ENCODE results near the gene GFPT1. TPM values are rescaled to one million over a fixed set of nuclear protein-coding genes. Genes with fewer than 3 reads are reported as not detected.
"Not testable (repeated sequence)": the region's sequence is repeated elsewhere in the genome, so short reads cannot be mapped to it uniquely, and the experiment has no call there.

The GFPT1 gene
- total RNA-seq, result 55.7 and 56.6 TPM in 2 replicates

DNA sequence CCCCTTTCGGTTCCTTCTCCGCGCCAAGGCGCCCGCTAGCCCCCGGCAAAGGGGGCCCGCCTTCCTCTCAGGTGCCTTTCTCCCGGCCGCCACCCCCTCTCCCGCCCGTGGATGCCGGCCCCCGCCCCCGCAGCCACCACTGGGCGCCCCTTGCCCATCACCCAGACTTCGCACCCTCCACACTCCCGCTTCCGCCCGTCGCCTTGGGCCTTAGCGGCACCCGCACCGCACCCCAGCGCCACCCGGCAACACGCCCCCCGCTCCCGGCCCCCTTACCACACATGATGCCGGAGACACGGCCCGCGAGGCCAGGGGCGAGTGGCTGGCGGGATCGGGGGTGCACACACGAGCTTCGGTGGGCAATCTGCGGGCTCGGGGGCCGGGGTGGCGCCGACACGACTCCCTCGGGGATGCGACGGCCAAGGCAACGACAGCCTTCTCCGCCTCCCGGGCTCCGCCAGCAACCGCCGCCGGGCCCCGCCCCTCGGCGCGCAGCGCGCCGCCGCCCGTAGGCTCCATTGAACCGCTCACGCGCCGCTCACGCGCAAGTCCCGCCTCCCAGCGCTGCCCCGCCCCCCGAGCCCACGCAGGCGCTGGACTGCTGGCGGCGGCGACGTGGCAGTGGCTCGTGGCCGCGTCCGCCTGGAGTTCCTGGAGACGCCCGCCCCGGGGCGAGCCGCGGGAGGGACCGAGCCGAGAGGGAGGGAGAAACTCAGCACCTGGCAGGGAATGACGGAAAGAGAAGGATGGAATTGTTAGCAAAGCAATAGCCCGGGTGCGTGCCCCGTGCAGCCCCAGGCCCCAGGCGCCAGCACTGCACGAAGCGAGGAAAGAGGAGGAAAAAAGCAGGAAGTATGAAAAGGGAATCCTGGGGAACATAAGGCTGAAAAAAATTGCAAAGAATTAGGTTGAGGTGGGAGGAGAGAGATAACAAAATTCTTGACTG, at the start of gene GFPT1:
Gene GFPT1 (minus strand): TSS at position 439 of the 946 bp plus-strand sequence. CDS start 156 bp downstream, at position 283.
- peaks cover 26% of the 10 kb centered on the region for H3K36me3 Mint-ChIP-seq (ENCODE audit: low read depth)
- peak within 1 kb of the TSS; percentile 92 for H3K27ac Mint-ChIP-seq

DNA sequence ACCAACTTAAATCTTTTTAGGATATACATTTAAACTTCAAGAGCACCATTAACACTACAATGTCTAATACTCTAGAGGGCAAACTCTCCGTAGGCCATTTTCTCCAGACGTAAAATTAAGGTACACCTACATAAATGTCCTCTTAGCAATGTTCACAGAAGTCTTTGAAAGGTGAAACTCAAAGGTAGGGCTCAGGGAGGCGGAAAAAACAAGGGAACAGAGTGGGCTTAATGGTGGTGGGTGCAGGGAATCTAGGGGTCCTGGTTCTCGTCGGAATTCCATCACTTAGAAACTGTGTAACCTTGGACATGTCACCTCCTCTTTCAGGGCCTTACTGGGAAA, 49.5 kb upstream of the GFPT1 start:
- Mint-ChIP-seq H3K4me1 (ENCODE audit: low read depth) (peaks cover 24% of the 10 kb centered on the region), H3K27me3 (ENCODE audit: low read depth) (no peaks in the 10 kb centered on the region), H3K27ac (peak overlapping the region; percentile 96), H3K9me3 (peaks cover 5% of the 10 kb centered on the region), H3K36me3 (ENCODE audit: low read depth) (peaks cover 11% of the 10 kb centered on the region), H3K4me3 (ENCODE audit: low read depth) (peak overlapping the region; percentile 86)
- DNase-seq (ENCODE audit: low spot score), result no peak
- intact Hi-C loops (cut with micrococcal nuclease), result loop anchor here (2.0 to 5.0 kb wide), 6 partner anchors 41 to 391 kb away; partner anchors contain the start of genes GFPT1 and GMCL1

More for the DNA sequence above, at the start of gene GFPT1:
- Mint-ChIP-seq H3K9me3 (no peaks in the 10 kb centered on the region), H3K4me1 (ENCODE audit: low read depth) (peaks cover 41% of the 10 kb centered on the region), H3K27me3 (ENCODE audit: low read depth) (no peaks in the 10 kb centered on the region), H3K4me3 (ENCODE audit: low read depth) (peak within 1 kb of the TSS; percentile 88)
- DNase-seq (ENCODE audit: low spot score), result peak; percentile 92
- intact Hi-C loops (cut with micrococcal nuclease), result loop anchor here (2.0 to 5.0 kb wide), 5 partner anchors 50 to 920 kb away; partner anchors contain the start of genes AAK1, APLF, FBXO48 and NFU1

DNA sequence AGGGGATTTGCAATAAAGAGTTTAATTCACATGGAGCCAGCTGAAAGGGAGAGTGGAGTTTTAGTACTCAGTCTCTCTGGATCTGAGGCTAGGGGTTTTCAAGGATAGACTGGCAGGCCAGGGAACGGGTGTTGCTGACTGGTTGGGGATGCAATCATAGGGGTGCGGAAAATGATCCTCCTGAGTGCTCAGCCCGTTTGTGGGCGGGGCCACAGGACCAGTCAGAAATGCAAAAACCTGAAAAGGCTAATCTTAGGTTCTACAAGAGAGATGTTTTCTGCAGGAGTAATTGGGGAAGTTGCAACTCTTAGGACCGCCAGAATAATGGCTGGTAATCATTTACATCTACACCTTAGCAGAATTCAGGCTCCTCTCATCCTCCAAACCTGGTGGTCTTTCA, 47.7 kb upstream of the GFPT1 start:
- no peaks in the 10 kb centered on the region for H3K27me3 Mint-ChIP-seq (ENCODE audit: low read depth)
- peaks cover 12% of the 10 kb centered on the region for H3K36me3 Mint-ChIP-seq (ENCODE audit: low read depth)
- H3K4me1 Mint-ChIP-seq (ENCODE audit: low read depth), result peaks cover 24% of the 10 kb centered on the region
- peak overlapping the region; percentile 54 for H3K27ac Mint-ChIP-seq
- H3K9me3 Mint-ChIP-seq, result peaks cover 5% of the 10 kb centered on the region
- no peak for DNase-seq (ENCODE audit: low spot score)
- H3K4me3 Mint-ChIP-seq (ENCODE audit: low read depth), result peak overlapping the region; percentile 60
- intact Hi-C loops (cut with micrococcal nuclease), result loop anchor here (5.0 kb wide), 4 partner anchors 43 to 393 kb away; partner anchors contain the start of gene GMCL1

DNA sequence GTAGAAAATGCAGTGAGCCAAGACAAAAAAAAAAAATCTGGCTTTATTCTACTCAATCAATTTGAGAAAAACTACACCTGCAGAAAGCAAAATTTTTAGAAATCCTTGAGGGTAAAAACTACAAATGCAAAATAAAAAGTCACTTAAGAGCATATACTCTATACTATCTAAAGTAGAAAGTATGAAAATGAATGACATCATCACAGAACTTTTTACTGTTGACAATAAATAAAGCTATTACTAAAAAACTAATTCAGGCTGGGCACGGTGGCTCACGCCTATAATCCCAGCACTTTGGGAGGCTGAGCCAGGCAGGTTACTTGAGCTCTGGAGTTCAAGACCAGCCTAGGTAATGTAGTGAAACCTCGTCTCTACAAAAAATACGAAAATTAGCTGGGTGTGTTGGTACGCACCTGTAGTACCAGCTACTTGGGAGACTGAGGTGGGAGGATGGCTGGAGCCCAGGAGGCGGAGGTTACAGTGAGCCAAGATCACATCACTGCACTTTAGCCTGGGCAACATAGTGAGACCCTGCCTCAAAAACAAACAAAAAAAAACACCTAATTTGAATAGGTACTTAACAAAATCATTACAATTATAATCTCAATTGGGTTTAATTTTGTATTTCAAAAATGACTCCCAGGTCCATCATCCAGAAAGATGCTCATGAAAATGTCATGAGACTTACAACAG, 42.6 kb upstream of the GFPT1 start:
- no peak overlapping the region for H3K27ac Mint-ChIP-seq
- DNase-seq (ENCODE audit: low spot score), result no peak
- H3K4me3 Mint-ChIP-seq (ENCODE audit: low read depth), result no peak overlapping the region
- peaks cover 17% of the 10 kb centered on the region for H3K36me3 Mint-ChIP-seq (ENCODE audit: low read depth)
- peaks cover 2% of the 10 kb centered on the region for H3K4me1 Mint-ChIP-seq (ENCODE audit: low read depth)
- H3K9me3 Mint-ChIP-seq, result no peaks in the 10 kb centered on the region
- intact Hi-C loops (cut with micrococcal nuclease), result no loop called here
- H3K27me3 Mint-ChIP-seq (ENCODE audit: low read depth), result no peaks in the 10 kb centered on the region

DNA sequence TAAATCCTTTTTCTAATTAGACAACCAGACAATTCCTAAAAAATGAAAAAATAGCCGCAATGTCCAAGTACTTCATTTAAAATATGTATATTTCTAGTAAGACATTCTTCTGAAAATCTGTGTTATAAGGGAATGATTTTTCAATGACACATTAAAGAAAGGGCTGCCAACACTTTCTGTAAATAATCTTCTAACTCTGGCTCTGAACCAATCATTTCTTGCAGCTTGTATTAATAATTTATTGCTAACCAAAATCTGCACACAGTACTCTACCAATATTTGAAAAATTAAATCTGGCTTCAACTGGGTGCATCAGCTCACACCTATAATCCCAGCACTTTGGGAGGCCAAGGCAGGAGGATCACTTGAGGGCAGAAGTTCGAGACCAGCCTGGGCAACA, 42.0 kb upstream of the GFPT1 start:
- intact Hi-C loops (cut with micrococcal nuclease), result no loop called here
- Mint-ChIP-seq H3K27ac (no peak overlapping the region), H3K36me3 (ENCODE audit: low read depth) (peaks cover 11% of the 10 kb centered on the region), H3K4me3 (ENCODE audit: low read depth) (no peak overlapping the region), H3K9me3 (no peaks in the 10 kb centered on the region), H3K27me3 (ENCODE audit: low read depth) (no peaks in the 10 kb centered on the region), H3K4me1 (ENCODE audit: low read depth) (no peaks in the 10 kb centered on the region)
- no peak for DNase-seq (ENCODE audit: low spot score)

DNA sequence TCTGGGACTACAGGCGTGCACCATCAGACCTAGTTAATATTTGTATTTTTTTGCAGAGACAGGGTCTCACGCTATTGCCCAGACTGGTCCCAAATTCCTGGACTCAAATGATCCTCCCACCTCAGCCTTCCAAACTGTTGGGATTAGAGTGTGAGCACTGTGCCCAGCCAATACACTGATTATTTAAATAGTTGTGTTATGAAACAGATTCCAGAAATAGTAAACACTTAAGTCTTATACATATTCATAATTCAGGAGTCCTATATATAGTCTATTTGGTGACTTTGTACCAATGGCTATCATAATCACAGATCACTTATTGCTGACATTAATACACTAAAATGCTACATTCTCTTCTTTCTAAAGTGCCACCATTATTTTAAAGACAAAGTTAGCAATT, 37.4 kb upstream of the GFPT1 start:
- Mint-ChIP-seq H3K4me1 (ENCODE audit: low read depth) (peaks cover 5% of the 10 kb centered on the region), H3K27me3 (ENCODE audit: low read depth) (no peaks in the 10 kb centered on the region), H3K4me3 (ENCODE audit: low read depth) (no peak overlapping the region), H3K27ac (no peak overlapping the region), H3K36me3 (ENCODE audit: low read depth) (peaks cover 25% of the 10 kb centered on the region), H3K9me3 (no peaks in the 10 kb centered on the region)
- no peak for DNase-seq (ENCODE audit: low spot score)
- intact Hi-C loops (cut with micrococcal nuclease), result no loop called here

DNA sequence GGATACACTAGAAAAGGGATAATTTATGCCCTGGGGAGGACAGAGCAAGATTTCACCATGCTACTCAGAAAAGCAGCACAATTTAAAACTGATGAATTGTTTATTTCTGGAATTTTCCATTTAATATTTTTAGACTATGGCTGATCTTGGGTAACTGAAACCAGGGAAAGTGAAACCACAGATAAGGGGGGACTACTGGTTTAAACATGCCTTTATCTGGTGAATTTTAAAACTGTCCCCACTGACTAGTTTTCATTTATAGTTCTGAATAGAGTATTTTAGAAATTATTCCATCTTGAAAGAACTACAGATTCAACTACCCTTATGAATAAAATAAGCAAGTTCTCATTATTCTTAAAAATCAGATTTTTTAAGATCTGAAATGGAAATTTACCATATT, 35.2 kb upstream of the GFPT1 start:
- no peak for DNase-seq (ENCODE audit: low spot score)
- H3K27me3 Mint-ChIP-seq (ENCODE audit: low read depth), result no peaks in the 10 kb centered on the region
- no peaks in the 10 kb centered on the region for H3K9me3 Mint-ChIP-seq
- peaks cover 5% of the 10 kb centered on the region for H3K4me1 Mint-ChIP-seq (ENCODE audit: low read depth)
- no peak overlapping the region for H3K27ac Mint-ChIP-seq
- intact Hi-C loops (cut with micrococcal nuclease), result no loop called here
- peaks cover 24% of the 10 kb centered on the region for H3K36me3 Mint-ChIP-seq (ENCODE audit: low read depth)
- H3K4me3 Mint-ChIP-seq (ENCODE audit: low read depth), result no peak overlapping the region

DNA sequence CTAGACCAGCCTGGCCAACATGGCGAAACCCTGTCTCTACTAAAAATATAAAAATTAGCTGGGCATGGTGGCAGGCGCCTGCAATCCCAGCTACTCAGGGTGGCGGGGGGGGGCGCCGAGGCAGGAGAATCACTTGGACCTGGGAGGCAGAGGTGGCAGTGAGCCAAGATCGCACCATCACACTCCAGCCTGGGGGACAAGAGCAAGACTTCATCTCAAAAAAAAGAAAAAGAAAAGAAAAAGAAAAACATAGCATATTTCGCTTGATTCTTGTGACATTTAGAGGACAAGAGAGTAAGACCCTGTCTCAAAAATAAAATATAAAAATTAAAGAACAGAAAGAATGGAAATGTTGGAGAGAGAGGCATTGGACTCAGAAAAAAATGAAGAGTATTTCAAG, 32.1 kb upstream of the GFPT1 start:
- DNase-seq (ENCODE audit: low spot score); H3K4me3 Mint-ChIP-seq (ENCODE audit: low read depth); H3K27ac Mint-ChIP-seq; H3K9me3 Mint-ChIP-seq; H3K4me1 Mint-ChIP-seq (ENCODE audit: low read depth); H3K27me3 Mint-ChIP-seq (ENCODE audit: low read depth); intact Hi-C loops (cut with micrococcal nuclease): not testable (repeated sequence)
- peaks cover 30% of the 10 kb centered on the region for H3K36me3 Mint-ChIP-seq (ENCODE audit: low read depth)

DNA sequence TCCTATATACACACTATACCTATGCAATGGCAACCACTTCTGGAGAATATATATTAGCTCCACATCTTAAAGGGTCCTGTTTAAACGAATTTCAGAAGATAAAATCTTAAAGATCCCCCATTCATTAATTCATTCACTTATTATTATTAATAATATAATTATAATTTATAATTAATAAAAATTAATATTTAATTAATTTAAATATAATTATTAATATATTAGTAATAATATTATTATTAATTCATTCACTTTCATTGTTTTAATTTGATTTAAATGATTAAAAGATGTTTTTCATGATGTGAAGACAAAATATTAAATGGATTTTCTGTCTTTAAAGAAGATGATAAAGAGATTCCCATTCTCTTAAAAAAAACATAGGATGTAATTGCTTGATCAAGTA, 29.1 kb upstream of the GFPT1 start:
- Mint-ChIP-seq H3K4me3 (ENCODE audit: low read depth) (no peak overlapping the region), H3K27ac (no peak overlapping the region), H3K36me3 (ENCODE audit: low read depth) (peaks cover 30% of the 10 kb centered on the region), H3K9me3 (no peaks in the 10 kb centered on the region), H3K27me3 (ENCODE audit: low read depth) (no peaks in the 10 kb centered on the region), H3K4me1 (ENCODE audit: low read depth) (peaks cover 1% of the 10 kb centered on the region)
- intact Hi-C loops (cut with micrococcal nuclease), result no loop called here
- DNase-seq (ENCODE audit: low spot score), result no peak

DNA sequence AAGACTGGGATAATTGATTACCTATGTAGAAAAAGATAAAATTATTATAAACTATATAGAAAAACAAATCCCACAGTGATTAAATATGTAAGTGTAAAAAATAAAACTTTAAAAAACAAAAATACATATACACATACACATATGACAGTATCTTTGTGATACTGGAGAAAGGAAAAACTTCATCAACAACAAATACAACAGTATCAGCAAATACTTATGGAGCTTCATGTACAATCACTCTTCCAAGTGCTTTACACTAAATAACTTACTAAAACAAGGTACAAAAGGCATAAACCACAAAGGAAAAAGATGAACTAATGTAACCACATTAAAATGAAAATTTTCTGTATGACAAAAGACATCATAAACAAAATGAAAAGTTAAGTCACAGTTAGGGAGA, 24.1 kb upstream of the GFPT1 start:
- intact Hi-C loops (cut with micrococcal nuclease), result no loop called here
- Mint-ChIP-seq H3K9me3 (no peaks in the 10 kb centered on the region), H3K27me3 (ENCODE audit: low read depth) (no peaks in the 10 kb centered on the region), H3K4me1 (ENCODE audit: low read depth) (peaks cover 7% of the 10 kb centered on the region), H3K4me3 (ENCODE audit: low read depth) (no peak overlapping the region), H3K36me3 (ENCODE audit: low read depth) (peaks cover 40% of the 10 kb centered on the region), H3K27ac (no peak overlapping the region)
- no peak for DNase-seq (ENCODE audit: low spot score)

DNA sequence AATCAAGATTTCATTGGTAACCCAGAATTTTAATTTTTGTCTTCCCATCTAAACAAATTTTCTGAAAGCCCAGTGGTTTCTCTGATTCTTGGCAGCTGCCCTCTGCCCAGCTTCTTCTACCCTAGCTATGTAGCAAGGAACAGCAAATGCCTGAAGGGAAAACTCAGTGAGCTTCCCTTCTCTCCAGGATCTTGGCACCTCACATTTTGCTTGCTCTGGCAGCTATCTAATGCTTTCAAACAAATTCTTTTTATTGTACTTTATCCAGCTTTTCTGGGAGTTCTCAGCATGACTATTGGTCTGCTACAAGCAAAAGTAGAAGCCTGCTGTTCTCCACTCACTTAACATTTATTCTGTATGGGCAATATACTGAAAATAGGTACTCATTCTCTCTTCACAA, 18.3 kb upstream of the GFPT1 start:
- intact Hi-C loops (cut with micrococcal nuclease), result no loop called here
- Mint-ChIP-seq H3K27me3 (ENCODE audit: low read depth) (no peaks in the 10 kb centered on the region), H3K4me1 (ENCODE audit: low read depth) (peaks cover under 1% of the 10 kb centered on the region), H3K36me3 (ENCODE audit: low read depth) (peaks cover 58% of the 10 kb centered on the region), H3K9me3 (peaks cover 8% of the 10 kb centered on the region), H3K27ac (no peak overlapping the region), H3K4me3 (ENCODE audit: low read depth) (no peak overlapping the region)
- no peak for DNase-seq (ENCODE audit: low spot score)

DNA sequence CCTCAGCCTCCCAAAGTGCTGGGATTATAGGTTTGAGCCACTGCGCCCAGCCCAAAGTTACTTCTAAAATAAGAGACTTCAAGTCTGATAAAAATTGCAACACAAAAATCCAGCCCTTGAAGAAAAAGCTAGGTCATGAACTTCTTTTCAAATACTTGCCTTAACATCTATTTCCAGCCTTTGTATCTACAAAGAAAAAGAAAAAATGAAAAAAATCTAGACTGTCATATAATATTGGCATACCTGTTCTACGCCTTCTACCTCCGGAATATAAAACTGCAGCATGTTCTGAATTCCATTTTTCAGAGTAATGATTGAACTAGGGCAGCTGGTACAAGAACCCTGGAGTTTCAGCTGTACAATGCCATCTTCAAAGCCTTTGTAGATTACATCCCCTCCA, 13.1 kb upstream of the GFPT1 start:
- intact Hi-C loops (cut with micrococcal nuclease), result no loop called here
- peaks cover 49% of the 10 kb centered on the region for H3K36me3 Mint-ChIP-seq (ENCODE audit: low read depth)
- H3K27ac Mint-ChIP-seq, result no peak overlapping the region
- no peak for DNase-seq (ENCODE audit: low spot score)
- H3K4me1 Mint-ChIP-seq (ENCODE audit: low read depth), result no peaks in the 10 kb centered on the region
- H3K4me3 Mint-ChIP-seq (ENCODE audit: low read depth), result no peak overlapping the region
- H3K9me3 Mint-ChIP-seq, result peaks cover 5% of the 10 kb centered on the region
- no peaks in the 10 kb centered on the region for H3K27me3 Mint-ChIP-seq (ENCODE audit: low read depth)

DNA sequence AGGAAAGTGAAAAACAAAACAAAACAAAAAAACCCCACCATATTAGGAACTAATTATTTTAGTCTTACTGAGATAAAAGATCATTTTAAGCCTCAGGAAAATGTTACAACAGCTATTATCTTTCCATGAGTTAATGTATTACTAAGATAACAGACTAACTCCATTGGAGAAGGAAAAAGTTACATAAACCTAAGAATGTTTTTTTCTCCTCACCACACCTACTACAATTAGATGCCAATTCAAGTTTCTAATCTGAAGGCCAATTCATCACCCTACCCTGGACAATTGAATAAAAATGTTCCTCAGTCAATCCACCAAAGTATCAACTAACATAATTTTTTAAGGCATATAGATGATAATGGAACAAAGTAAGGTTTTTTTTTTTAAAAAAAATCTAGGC, 10.2 kb upstream of the GFPT1 start:
- peaks cover 4% of the 10 kb centered on the region for H3K4me1 Mint-ChIP-seq (ENCODE audit: low read depth)
- H3K27ac Mint-ChIP-seq, result no peak overlapping the region
- H3K36me3 Mint-ChIP-seq (ENCODE audit: low read depth), result peaks cover 46% of the 10 kb centered on the region
- H3K9me3 Mint-ChIP-seq, result no peaks in the 10 kb centered on the region
- H3K27me3 Mint-ChIP-seq (ENCODE audit: low read depth), result no peaks in the 10 kb centered on the region
- H3K4me3 Mint-ChIP-seq (ENCODE audit: low read depth), result no peak overlapping the region
- intact Hi-C loops (cut with micrococcal nuclease), result no loop called here
- no peak for DNase-seq (ENCODE audit: low spot score)
